Smooth muscle cell (in vitro differentiated cells): ENCODE results near the gene SAPCD2. TPM values are rescaled to one million over a fixed set of nuclear protein-coding genes. Genes with fewer than 3 reads are reported as not detected.

Experiments used
- DNase-seq: peaks from one replicate; lab custom pipeline; 2025; ENCODE audit not compliant: unreplicated experiment; lab: John Stamatoyannopoulos, UW
- H2AFZ ChIP-seq: fragments of 200-600 bp; sonication (generic); 2 replicates; pipeline ENCODE4 v1.6.0; 2016; ENCODE audit warnings: antibody characterized with exemption, low read depth, mild to moderate bottlenecking
- H3F3A ChIP-seq: fragments of 200-600 bp; sonication (generic); 2 replicates; pipeline ENCODE4 v1.6.0; 2017; ENCODE audit warnings: antibody characterized with exemption, low read depth
- H3K27ac ChIP-seq: fragments of 200-600 bp; sonication (generic); 2 replicates; pipeline ENCODE4 v1.5.1; 2016; ENCODE audit warnings: low read depth, mild to moderate bottlenecking
- H3K27me3 ChIP-seq: fragments of 200-600 bp; sonication (generic); 2 replicates; pipeline ENCODE4 v1.6.1; 2016; ENCODE audit warnings: low read depth, mild to moderate bottlenecking
- H3K36me3 ChIP-seq: fragments of 200-600 bp; sonication (generic); 2 replicates; pipeline ENCODE4 v1.5.1; 2016; ENCODE audit warnings: low read depth
- H3K4me1 ChIP-seq: fragments of 200-600 bp; sonication (generic); 2 replicates; pipeline ENCODE4 v1.5.1; 2016; ENCODE audit warnings: low read depth
- H3K4me2 ChIP-seq: fragments of 200-600 bp; sonication (generic); 2 replicates; pipeline ENCODE4 v1.6.0; 2016; ENCODE audit warnings: mild to moderate bottlenecking
- H3K4me3 ChIP-seq: fragments of 200-600 bp; sonication (generic); 2 replicates; pipeline ENCODE4 v1.5.1; 2016; ENCODE audit warnings: mild to moderate bottlenecking
- H3K79me2 ChIP-seq: fragments of 200-600 bp; sonication (generic); 2 replicates; pipeline ENCODE4 v1.6.0; 2016; ENCODE audit warnings: low read depth, mild to moderate bottlenecking
- H3K9ac ChIP-seq: fragments of 200-600 bp; sonication (generic); 2 replicates; pipeline ENCODE4 v1.6.0; 2016; ENCODE audit warnings: low read depth
- H3K9me3 ChIP-seq: fragments of 200-600 bp; sonication (generic); replicated peaks from 2 replicates; pipeline ENCODE4 v1.5.1; 2016; ENCODE audit warnings: low read depth
- H4K20me1 ChIP-seq: fragments of 200-600 bp; sonication (generic); 2 replicates; pipeline ENCODE4 v1.6.0; 2016; ENCODE audit warnings: low read depth
- CTCF ChIP-seq: fragments of 200-600 bp; sonication (generic); IDR thresholded peaks from 2 replicates; pipeline ENCODE4 v1.5.1; 2017; ENCODE audit warnings: borderline replicate concordance, mild to moderate bottlenecking, antibody characterized with exemption; ENCODE audit not compliant: insufficient read depth, poor library complexity, severe bottlenecking
- WGBS: methylation state at CpG from one replicate; pipeline ENCODE4 v1.1.7; 2016; ENCODE audit warnings: low lambda C conversion rate; 5-methylcytosine and 5-hydroxymethylcytosine counted together
- polyA plus RNA-seq: library from polyadenylated mRNA; unstranded; fragments of >200 nt; fragmentation: Nextera tagmentation; extraction: Ambion mirVana; gene quantifications from 2 replicates; pipeline ENCODE4 v1.2.1, GENCODE V29; 2016
- total RNA-seq: library from RNA; depleted of rRNA; stranded (reverse); fragments of >200 nt; gene quantifications from 2 replicates; pipeline ENCODE4 v1.2.3, GENCODE V29; 2014

SAPCD2 gene
- total and polyA plus RNA-seq, 2 experiments from 2014 or later: 1.9 to 3.9 TPM

GRCh38 chr9:137082925-137083290, 12.6 kb upstream of the SAPCD2 start:
- no peak for TF ChIP-seq CTCF
- H3K36me3 ChIP-seq: no peaks in the 10 kb centered on the region
- peaks cover 29% of the 10 kb centered on the region for H3F3A ChIP-seq
- peak overlapping the region; percentile 59 for H3K4me2 ChIP-seq
- peaks cover 22% of the 10 kb centered on the region for H3K4me1 ChIP-seq
- H3K9me3 ChIP-seq: no peaks in the 10 kb centered on the region
- peaks cover 4% of the 10 kb centered on the region for H3K79me2 ChIP-seq
- no peak for DNase-seq
- peaks cover 30% of the 10 kb centered on the region for H4K20me1 ChIP-seq
- H3K4me3 ChIP-seq: no peak overlapping the region
- no peaks in the 10 kb centered on the region for H3K27me3 ChIP-seq
- H2AFZ ChIP-seq: no peak overlapping the region
- H3K9ac ChIP-seq: peak overlapping the region; percentile 7
- WGBS: 72% methylated on average over 8 of the region's 8 CpGs
- peak overlapping the region; percentile 83 for H3K27ac ChIP-seq

GRCh38 chr9:137082222-137082924, 12.0 kb upstream of the SAPCD2 start:
- Histone ChIP-seq H3K4me1 (peaks cover 17% of the 10 kb centered on the region), H3K27ac (peak overlapping the region; percentile 83), H3K9me3 (no peaks in the 10 kb centered on the region), H3K36me3 (no peaks in the 10 kb centered on the region), H4K20me1 (peaks cover 30% of the 10 kb centered on the region), H2AFZ (no peak overlapping the region), H3K79me2 (no peaks in the 10 kb centered on the region), H3K27me3 (no peaks in the 10 kb centered on the region), H3K4me2 (peak overlapping the region; percentile 59), H3K4me3 (no peak overlapping the region), H3F3A (peaks cover 29% of the 10 kb centered on the region), H3K9ac (no peak overlapping the region)
- DNase-seq: no peak
- 95% methylated on average over 16 of the region's 16 CpGs for WGBS
- no peak for TF ChIP-seq CTCF

GRCh38 chr9:137080260-137081122, 10.1 kb upstream of the SAPCD2 start:
- 90% methylated on average over 20 of the region's 24 CpGs for WGBS
- Histone ChIP-seq H3K9ac (no peak overlapping the region), H3K4me2 (no peak overlapping the region), H3K27ac (no peak overlapping the region), H4K20me1 (peaks cover 30% of the 10 kb centered on the region), H3K4me1 (peaks cover 15% of the 10 kb centered on the region), H3K27me3 (no peaks in the 10 kb centered on the region), H3F3A (peaks cover 30% of the 10 kb centered on the region), H3K4me3 (no peak overlapping the region), H2AFZ (no peak overlapping the region), H3K9me3 (no peaks in the 10 kb centered on the region), H3K36me3 (no peaks in the 10 kb centered on the region), H3K79me2 (no peaks in the 10 kb centered on the region)
- no peak for DNase-seq
- no peak for TF ChIP-seq CTCF
